Measurements from ENCODE around the gene GPX7. TPM values are rescaled to one million over a fixed set of nuclear protein-coding genes. Genes with fewer than 3 reads are reported as not detected.

Gene GPX7
- polyA plus RNA-seq, 1 donor from 2014 or later = 1.3 TPM

DNA sequence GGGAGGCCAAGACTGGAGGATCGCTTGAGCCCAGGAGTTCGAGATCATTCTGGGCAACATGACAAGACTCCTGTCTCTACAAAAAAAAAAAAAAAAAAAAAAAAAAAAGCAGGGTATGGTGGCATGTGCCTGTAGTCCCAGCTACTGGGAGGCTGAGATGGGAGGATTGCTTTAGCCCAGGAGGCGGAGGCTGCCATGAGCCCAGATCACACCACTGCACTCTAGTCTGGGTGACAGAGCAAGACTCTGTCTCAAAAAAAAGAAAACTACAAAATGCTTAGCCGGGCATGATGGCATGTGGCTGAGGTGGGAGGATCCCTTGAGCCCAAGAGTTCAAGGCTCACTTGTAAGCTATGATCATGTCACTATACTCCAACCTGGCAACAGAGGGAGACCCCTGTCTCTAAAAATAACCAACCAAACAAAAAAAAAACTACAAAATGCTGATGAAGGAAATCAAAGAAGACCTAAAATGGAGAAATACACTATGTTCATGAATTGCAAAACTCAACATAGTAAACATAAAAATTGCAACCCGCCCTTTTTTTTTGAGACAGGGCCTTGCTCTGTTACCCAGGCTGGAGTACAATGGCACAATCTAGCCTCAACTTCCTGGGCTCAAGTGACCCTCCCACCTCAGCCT lies 51.2 kb downstream of the GPX7 start:
- H3K79me2 ChIP-seq (replicated peaks; ENCODE audit: insufficient read depth, low read length) = no peaks in the 10 kb centered on the region
- H3K27me3 ChIP-seq (ENCODE audit: insufficient read depth, low read depth, low read length) = no peaks in the 10 kb centered on the region
- H3F3A ChIP-seq (ENCODE audit: insufficient read depth, low read length, poor library complexity, severe bottlenecking) = no peaks in the 10 kb centered on the region
- H2AFZ ChIP-seq (ENCODE audit: low read depth, low read length) = no peak overlapping the region
- H3K4me2 ChIP-seq (ENCODE audit: low read length) = no peak overlapping the region
- no peak overlapping the region for H3K4me3 ChIP-seq (ENCODE audit: low read length)
- no peaks in the 10 kb centered on the region for H4K20me1 ChIP-seq (ENCODE audit: insufficient read depth)
- H3K27ac ChIP-seq (ENCODE audit: low read length) = no peak overlapping the region
- no peaks in the 10 kb centered on the region for H3K36me3 ChIP-seq (ENCODE audit: insufficient read depth, low read length)
- TF ChIP-seq TAF1 (IDR thresholded peaks at IDR 0.05; ENCODE audit: low read depth) (no peak), REST (IDR thresholded peaks at IDR 0.05; ENCODE audit: borderline replicate concordance) (no peak), CTCF (IDR thresholded peaks at IDR 0.05; ENCODE audit: poor library complexity, severe bottlenecking) (no peak), EZH2 (IDR thresholded peaks at IDR 0.05; ENCODE audit: borderline replicate concordance, insufficient read depth, low read length, poor library complexity, severe bottlenecking) (no peak), MXI1 (conservative IDR thresholded peaks at IDR 0.05; ENCODE audit: poor library complexity, severe bottlenecking) (no peak), SMC3 (conservative IDR thresholded peaks at IDR 0.05; ENCODE audit: poor library complexity) (no peak), EP300 (conservative IDR thresholded peaks at IDR 0.05; ENCODE audit: poor library complexity, severe bottlenecking) (no peak), RAD21 (conservative IDR thresholded peaks at IDR 0.05) (no peak), POLR2AphosphoS5 (IDR thresholded peaks at IDR 0.05) (no peak)
- H3K9me3 ChIP-seq (ENCODE audit: low read length) = no peaks in the 10 kb centered on the region
- no peaks in the 10 kb centered on the region for H3K9me2 ChIP-seq (ENCODE audit: insufficient read depth, low read length)
- H3K9ac ChIP-seq (ENCODE audit: low read length) = no peak overlapping the region

DNA sequence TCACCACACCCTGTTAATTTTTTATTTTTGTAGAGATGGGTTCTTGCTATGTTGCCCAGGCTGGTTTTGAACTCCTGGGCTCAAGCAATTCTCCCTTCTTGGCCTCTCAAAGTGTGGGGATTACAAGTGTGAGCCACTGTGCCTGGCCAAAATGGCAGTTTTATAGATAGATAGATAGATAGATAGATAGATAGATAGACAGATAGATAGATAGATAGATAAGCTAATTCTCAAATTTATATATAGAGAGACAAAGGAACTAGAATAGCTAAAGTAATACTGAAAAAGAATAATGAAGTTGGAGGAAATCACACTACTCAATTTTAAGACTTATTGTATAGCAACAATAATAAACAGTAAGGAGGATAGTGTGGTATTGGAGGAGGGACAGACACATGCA lies 51.9 kb downstream of the GPX7 start:
- TF ChIP-seq EP300 (conservative IDR thresholded peaks at IDR 0.05; ENCODE audit: poor library complexity, severe bottlenecking) = no peak
- no peaks in the 10 kb centered on the region for H3K9me3 ChIP-seq (ENCODE audit: low read length)
- no peak overlapping the region for H3K27ac ChIP-seq (ENCODE audit: low read length)
- no peaks in the 10 kb centered on the region for H4K20me1 ChIP-seq (ENCODE audit: insufficient read depth)
- H3K4me2 ChIP-seq (ENCODE audit: low read length) = no peak overlapping the region
- no peaks in the 10 kb centered on the region for H3F3A ChIP-seq (ENCODE audit: insufficient read depth, low read length, poor library complexity, severe bottlenecking)
- H3K9me2 ChIP-seq (ENCODE audit: insufficient read depth, low read length) = no peaks in the 10 kb centered on the region
- H3K4me3 ChIP-seq (ENCODE audit: low read length) = no peak overlapping the region
- no peaks in the 10 kb centered on the region for H3K27me3 ChIP-seq (ENCODE audit: insufficient read depth, low read depth, low read length)
- H2AFZ ChIP-seq (ENCODE audit: low read depth, low read length) = no peak overlapping the region
- H3K79me2 ChIP-seq (replicated peaks; ENCODE audit: insufficient read depth, low read length) = no peaks in the 10 kb centered on the region
- no peak overlapping the region for H3K9ac ChIP-seq (ENCODE audit: low read length)
- H3K36me3 ChIP-seq (ENCODE audit: insufficient read depth, low read length) = no peaks in the 10 kb centered on the region

Measured in neural cell (in vitro differentiated cells).